Activated T-cell treated with anti-CD3 and anti-CD28 coated beads for 1 hour (primary cell): ENCODE measurements around the gene TXNIP.

Experiments
- DNase-seq: peaks from one replicate; pipeline ENCODE4 v3.0.0-alpha.2; 2020; ENCODE audit warnings: low read depth

TXNIP gene

DNA sequence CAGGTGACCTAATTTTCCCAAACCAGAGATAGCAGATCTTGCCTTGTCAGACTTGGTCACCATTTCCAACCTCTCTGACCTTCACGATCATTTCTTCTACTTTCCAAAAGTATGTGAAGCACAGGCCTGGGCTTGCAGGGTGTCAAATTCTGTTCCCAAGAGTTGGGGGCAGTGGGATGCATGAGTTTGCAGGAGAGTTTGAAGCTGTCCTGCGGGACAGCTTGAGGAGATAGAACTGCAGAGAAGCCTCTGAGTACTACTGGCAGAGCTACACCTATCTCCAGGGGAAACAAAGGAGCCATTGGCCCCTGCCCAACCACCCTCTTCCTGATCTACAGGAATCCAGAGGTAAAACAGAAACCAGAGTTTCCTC is 11.3 kb downstream of the TXNIP start:
- DNase-seq: no peak

DNA sequence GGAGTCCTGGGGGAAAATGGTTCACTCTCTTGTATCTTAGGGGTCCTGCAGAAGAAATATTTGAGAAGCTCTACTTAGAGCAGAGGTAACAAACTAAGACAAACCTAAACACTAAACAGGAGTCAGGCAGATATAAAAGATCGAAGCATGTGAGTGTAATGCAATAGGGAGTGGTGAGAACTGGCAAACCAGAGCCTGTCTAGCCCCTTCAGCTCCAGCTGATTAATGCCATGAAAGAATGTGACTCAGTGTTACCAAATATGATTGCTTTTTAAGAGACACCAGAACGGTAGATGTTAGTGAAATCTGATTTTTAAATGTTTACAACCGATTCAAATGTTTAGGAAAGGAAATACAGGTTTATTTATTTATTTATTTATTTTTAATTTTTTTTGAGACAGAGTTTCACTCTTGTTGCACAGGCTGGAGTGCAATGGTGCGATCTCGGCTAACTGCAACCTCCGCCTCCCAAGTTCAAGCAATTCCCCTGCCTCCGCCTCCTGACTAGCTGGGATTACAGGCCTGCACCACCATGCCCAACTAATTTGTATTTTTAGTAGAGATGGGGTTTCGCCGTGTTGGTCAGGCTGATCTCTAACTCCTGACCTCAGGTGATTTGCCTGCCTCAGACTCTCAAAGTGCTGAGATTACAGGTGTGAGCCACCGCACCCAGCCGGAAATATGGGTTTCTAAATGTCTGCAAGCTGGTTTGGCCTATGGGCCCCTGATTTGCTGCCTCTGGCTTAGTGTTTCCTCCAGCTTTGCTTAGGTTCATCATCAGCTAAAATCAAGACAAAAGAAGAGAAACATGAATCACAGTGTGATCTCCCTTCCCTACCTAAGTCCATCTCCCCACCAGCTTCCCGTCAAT is 12.2 kb downstream of the TXNIP start:
- DNase-seq: no peak

DNA sequence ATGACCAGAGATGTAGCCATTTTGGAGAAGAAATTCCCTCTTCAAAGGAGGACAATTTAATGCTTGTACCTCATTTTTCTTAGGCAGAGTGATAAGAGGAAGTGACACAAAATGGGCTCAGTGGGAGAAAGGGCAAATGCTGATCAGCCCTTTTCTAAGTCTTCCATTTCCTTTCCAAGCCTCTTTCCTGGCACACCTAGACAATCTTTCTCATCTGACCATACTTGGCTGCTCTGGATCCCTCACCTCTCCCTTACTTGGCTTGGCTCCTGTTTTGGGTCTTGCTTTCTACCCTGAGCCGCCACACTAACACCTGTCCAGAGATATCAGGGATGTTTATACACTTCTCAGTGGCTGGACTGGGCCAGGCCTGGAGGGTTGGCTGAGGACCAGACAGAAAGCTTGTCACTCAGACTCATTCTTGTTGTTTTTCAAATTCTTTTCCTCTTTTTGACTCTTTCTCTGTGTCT is 13.1 kb downstream of the TXNIP start:
- no peak for DNase-seq

DNA sequence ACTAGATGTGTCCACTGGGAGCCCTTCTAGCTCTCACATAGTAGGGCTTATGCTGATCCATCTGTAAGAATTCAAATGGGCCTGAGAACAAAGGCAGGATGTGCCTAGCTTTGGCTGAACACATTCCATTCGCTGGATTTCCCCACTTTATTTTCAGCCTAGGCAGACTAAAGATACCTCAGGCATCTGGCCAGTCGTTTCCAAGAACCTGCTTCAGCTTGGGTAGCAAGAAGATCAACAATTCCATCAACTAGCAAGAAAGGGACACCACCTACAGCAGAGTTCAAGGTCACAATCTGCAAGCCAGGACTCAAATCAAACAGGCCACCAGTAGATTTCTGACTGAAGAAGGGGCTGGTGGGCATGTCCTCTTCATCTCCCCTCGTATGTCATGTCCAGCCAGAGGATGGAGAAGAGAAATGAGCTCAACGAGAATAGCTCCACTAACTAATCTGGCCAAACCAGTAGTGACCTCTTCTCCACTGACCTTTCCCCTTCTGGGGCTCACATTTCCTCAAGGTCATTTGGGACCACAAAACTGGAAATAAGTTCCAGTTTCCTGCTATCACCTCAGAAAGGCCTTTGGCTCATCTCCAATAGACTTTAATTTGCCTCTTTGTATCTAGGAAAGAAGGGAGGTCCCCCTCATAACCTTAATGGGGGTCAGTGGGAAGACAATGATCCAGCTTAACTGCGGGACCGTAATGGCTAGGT is 14.2 kb downstream of the TXNIP start:
- DNase-seq: no peak

DNA sequence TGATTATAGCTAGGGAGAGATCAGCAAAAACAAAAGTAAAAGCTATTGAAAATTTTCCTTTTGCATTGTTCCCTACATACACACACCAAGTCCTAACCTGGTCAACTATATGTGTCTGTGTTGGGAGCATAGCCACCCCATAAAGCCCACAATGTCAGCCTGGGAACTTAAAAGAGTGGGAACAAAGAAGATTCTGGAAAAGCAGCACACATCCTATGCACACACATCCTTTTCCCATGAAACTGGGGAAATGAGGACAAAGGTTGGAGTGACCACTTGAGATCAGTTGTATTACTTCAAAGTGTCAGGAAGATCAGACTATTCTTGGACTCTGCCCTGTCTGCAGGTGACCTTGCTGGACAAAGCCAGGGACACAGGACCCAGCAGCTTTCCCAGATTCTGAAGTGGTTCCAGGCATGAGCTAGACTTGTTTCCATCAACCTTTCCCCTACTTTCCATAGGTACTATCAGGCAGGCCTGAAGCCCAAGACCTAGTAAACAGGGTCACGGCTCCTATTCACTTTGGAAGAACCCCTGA is 15.9 kb downstream of the TXNIP start:
- no peak for DNase-seq

GRCh38 chr1:145979746-145980456 is 16.5 kb downstream of the TXNIP start:
- DNase-seq: no peak

DNA sequence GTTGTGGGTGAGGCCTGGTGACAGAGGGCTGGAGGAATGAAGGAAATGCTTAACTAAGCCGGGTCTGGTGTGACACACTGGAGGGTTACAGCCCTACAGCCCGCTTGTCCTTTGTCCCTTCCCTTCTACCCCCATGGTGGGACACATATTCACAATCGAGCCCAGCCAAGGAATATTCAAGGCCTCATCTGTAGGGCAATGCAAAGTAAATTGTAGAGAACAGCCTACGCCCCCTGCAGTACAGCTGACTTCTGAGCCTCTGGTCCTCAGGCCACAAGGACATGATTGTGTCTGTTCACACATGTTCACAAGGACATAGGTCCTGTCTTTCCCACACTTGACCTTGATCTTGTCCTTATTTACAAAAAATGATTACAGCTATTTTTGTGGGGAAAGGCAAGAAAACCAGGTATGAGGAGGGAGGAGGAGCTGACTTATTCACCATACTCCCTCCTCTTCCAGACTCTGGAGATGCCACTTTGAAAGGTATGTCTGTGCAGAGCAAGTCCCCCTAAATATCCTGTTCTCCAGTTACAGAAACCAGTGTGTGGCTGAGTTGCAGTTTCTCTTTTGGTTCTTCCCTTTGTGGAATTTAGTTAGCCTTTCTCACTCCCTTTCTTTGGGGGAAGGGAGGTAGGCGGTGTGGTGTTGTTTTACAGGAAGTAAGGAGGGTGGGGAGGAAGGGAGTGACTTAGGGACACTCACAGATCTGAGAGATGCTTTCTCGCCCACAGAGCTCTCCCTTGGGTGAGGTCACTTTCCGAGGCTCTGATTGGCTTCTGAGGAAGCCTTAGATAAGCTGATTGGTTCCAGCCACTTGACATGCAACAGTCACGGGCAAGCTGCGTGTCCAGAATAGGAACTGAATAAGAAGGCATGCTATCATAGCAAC is 17.3 kb downstream of the TXNIP start:
- peak; percentile 51 for DNase-seq

GRCh38 chr1:145978471-145978853 is 17.9 kb downstream of the TXNIP start:
- DNase-seq: no peak

- peak; percentile 53 for DNase-seq
Measured at GRCh38 chr1:145977486-145978470, 18.6 kb downstream of the TXNIP start.

DNA sequence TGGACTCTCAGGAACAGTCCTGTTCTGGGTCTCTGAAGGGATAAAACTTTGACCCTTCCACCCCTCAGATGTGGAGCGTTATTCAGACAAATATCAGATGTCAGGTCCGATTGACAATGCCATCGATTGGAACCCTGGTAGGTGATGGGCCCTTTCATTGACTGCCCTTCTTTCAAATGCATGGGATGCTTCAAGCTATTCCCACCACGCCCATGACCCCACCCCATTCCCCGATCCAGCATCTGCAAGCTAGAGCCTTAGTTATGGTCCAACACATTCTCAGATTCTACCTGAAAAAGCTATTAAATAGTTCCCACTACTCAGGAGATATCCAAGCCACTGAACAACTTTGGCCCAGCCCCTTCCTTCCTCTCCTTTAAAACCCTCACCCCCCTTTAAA is 19.4 kb downstream of the TXNIP start:
- no peak for DNase-seq

GRCh38 chr1:145975216-145975615 is 21.2 kb downstream of the TXNIP start:
- no peak for DNase-seq

- no peak for DNase-seq
Measured at GRCh38 chr1:145974721-145975120, 21.7 kb downstream of the TXNIP start.

DNA sequence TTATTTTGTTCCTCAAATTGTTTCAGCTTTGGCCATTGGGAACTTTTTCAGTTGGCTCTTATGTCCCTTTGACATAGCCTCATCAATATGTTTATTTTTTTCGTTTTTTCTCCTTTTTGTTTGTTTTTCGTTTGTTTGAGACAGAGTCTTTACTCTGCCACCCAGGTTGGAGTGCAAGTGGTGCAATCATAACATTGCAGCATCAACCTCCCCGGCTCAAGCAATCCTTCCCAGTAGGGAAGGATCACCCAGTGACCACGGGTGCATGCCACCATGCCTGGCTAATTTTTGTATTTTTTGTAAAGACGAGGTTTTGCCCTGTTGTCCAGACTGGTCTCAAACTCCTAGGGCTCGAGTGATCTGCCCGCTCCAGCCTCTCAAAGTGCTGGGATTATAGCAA is 23.8 kb downstream of the TXNIP start:
- DNase-seq: no peak

DNA sequence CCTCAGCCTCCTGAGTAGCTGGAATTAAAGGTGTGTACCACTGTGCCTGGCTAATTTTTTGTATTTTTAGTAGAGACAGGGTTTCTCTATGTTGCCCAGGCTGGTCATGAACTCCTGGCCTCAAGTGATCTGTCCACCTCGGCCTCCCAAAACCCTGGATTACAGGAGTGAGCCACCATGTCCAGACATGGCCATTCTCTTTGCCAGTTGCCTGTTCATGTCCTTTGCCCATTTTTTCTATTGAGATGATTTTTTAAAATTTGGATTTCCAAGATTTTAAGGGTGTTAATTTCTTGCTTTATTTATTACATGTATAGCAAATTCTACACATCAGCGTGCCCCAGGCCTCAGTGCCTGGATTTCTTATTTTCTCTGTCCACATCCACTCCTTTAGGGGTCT is 29.1 kb downstream of the TXNIP start:
- no peak for DNase-seq

DNA sequence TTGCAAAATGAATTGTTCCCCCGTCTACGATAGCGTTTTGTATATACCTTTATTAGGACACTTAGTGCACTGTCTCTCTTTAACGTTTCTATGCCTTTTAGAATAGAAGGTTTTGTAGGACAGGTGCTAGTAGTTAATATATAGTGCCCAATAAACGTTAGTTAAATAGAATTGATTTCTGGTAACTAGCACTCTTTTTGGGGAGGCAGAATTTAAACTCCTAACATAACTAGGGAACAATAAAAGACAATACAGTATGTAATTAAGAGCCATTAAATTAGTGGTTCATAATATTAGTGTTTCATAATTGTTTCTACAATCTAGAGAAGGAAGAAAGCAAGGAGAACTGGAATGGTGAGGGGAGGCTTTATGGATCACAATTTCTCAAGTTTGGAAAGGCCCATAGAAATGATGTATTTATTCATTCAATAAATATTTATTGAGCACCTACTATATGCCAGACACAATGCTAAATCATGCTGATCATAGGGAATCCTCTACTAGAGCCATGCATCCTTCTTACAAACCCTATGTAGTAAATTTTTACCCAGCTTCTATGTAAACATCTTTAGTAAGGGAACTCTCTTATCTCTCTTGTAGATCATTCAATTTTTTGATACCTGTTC is 31.1 kb downstream of the TXNIP start:
- DNase-seq: no peak

- DNase-seq: peak; percentile 82
Measured at GRCh38 chr1:145964328-145965118, 31.9 kb downstream of the TXNIP start, which contains the start of the genes ANKRD34A and POLR3GL. Gene ANKRD34A (minus strand): TSS chr1:145964575. CDS start chr1:145961759, 2,816 bp downstream. Gene POLR3GL (plus strand): TSS chr1:145964690. CDS start chr1:145974866, 10,176 bp downstream.

DNA sequence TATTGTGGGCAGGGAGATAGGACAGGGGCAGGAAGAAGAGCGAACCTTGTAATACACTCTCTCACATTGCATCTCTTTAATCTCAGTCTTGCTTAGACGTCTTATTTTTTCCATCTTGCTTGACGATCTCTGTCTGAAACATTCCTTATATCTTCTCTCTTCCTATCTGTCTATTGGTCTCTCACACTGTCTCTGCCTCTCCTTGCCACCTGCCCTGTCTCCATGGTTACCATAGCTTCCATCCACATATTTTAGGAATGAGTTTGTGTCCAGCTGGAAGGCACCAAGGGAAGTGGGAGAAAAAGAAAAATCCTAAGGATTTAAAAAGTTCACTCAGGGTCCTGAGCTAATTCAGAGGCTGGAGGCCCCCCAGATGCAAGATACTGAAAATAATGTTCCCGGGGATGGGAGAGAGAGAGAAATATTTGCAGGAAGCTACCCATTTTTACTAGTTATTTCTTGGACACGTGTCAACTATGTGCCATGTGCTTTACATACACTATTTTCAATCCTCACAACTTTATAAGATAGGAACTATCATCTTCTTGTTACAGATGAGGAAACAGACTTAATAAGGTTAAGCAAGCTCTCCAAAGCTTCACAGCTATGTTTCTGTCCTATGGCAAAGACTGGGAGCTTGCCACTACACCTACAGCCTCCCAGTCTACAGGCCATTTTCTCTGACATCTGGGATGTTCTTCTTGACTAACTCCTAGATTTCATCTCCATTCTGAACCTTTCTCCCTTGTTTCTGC is 32.9 kb downstream of the TXNIP start:
- DNase-seq: no peak
